Caki2 (cell line): ENCODE measurements around the gene IRF9. TPM values are rescaled to one million over a fixed set of nuclear protein-coding genes. Genes with fewer than 3 reads are reported as not detected.

ENCODE experiments used
- DNase-seq: peaks from one replicate; pipeline ENCODE4 v3.0.0-alpha.2; 2015; ENCODE audit warnings: low read depth
- in situ Hi-C: cut with HindIII; loops from 2 replicates; pipeline ENCODE4 v1.10.0; 2016; ENCODE audit warnings: low sequenced_read_pairs, low pct_unique_long_range_greater_than_20kb, mixed read lengths
- total RNA-seq: library from RNA; depleted of rRNA; stranded (reverse); fragments of >200 nt; shearing (Covaris generic); gene quantifications from 2 replicates; pipeline ENCODE4 v1.2.3, GENCODE V29; 2014; ENCODE audit warnings: low replicate concordance

The IRF9 gene
- total RNA-seq, 1 experiment from 2014 or later: 36.1 TPM

DNA sequence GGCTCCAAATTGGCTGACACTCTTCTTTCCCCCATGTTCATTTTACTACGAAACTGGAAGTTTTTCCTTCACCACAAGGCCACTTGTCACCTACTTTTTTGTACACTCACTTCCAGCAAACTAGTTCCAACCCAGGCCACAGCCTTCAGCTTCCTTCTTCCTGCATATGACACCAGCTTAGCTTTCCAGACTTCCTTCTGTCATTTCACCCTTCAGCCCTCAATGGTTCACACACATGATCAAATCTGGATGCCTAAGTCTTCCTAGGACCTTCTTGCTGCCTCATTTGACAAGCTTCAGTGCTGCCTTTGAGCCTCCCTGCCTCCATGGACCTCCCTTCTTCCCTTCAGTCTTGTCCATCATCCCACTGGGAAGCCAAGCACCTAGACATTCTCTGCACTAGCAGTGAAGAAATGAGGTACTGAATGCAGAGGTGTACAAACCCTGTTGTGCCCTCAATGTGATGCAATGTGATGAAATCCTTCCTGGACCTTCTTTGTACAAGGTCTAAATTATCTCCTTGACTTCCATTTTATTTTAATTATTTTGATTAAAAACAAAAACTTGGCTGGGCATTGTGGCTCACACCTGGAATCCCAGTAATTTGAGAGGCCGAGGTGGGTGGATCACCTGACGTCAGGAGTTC, 6.5 kb downstream of the IRF9 start:
- DNase-seq: no peak
- in situ Hi-C loops: no loop called here

GRCh38 chr14:24171422-24172260, 10.6 kb downstream of the IRF9 start, which contains the start of gene REC8:
Gene REC8, plus strand, starts transcription at chr14:24172080. Its CDS starts 473 bp downstream, at chr14:24172553.
- DNase-seq: no peak
- in situ Hi-C loops: no loop called here

DNA sequence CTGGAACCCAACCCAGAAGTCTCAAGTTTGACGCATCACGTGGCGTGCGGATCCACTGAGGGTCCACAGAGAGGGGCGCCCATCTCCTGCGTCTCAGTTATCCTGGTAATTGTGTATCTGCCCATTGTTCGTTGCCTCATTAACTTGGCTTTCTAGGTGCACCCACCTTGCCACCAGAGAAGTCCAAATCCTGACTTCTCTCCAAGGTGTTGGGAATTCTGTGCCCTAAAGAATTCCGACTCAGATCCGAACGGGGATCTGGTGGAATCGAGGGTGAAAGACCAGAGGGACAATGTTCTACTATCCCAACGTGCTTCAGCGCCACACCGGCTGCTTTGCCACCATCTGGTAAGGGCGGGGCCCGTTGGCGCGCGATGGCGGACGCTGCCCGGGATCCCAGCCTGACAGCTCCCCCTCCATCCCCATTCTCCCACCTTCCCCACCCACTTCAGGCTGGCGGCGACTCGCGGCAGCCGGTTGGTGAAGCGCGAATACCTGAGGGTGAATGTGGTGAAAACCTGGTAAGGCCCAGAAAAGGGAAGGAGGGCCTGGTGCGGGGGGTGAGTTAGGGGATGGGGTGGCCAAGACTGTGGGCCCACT, 11.3 kb downstream of the IRF9 start:
- in situ Hi-C loops: no loop called here
- DNase-seq: no peak

GRCh38 chr14:24172871-24173281, 11.8 kb downstream of the IRF9 start:
- in situ Hi-C loops: no loop called here
- DNase-seq: no peak

DNA sequence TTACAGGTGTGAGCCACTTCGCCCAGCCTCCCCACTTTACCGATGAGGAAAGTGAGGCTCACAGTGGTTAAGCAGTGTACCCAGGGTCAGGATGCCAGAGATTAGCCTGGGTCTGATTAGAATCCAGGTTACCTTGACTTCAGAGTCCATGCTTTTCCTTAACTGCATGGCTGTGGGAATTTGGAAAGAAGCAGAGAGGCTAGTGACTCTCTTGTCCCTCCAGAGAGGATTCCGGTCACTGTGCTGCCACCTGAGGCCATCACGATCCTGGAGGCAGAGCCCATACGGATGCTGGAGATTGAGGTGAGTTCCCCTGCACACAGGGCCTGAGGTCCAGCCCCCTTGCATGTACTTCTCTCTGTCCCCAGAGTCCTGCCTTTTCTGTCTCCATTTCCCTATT, 15.5 kb downstream of the IRF9 start:
- in situ Hi-C loops: no loop called here
- no peak for DNase-seq

GRCh38 chr14:24177041-24177825, 16.2 kb downstream of the IRF9 start:
- in situ Hi-C loops: no loop called here

GRCh38 chr14:24177891-24178290, 16.8 kb downstream of the IRF9 start:
- in situ Hi-C loops: no loop called here
- DNase-seq: no peak

More at GRCh38 chr14:24177041-24177825, 16.2 kb downstream of the IRF9 start:
- DNase-seq: no peak

GRCh38 chr14:24178399-24179178, 17.5 kb downstream of the IRF9 start:
- no peak for DNase-seq
- in situ Hi-C loops: no loop called here

DNA sequence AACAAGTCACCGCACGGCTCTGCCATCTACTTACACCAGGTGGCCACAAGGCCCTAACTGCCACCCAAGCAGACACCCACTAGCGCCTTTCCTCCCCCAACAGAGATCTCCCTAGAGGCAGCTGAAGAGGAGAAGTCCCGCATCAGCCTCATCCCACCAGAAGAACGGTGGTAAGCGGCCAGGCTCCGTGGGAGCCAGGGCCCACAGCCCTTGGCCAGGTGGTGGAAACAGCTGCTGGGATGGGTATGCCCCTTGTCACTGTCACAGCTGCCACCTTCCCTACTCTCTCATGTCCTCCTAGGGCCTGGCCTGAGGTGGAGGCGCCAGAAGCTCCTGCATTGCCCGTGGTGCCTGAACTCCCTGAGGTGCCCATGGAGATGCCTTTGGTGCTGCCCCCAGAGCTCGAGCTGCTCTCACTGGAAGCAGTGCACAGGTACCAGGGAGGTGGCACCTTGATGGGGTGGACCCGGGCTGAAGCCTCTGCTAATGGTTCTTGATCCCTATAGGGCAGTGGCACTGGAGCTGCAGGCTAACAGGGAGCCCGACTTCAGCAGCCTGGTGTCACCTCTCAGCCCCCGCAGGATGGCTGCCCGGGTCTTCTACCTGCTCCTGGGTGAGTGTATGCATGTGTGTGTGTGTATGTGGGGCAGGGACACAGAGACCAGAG, 18.4 kb downstream of the IRF9 start:
- no peak for DNase-seq
- in situ Hi-C loops: no loop called here

GRCh38 chr14:24179961-24180796, 19.1 kb downstream of the IRF9 start:
- peak; percentile 68 for DNase-seq

GRCh38 chr14:24181371-24182077, 20.5 kb downstream of the IRF9 start:
- no peak for DNase-seq
- in situ Hi-C loops: no loop called here

More at GRCh38 chr14:24179961-24180796, 19.1 kb downstream of the IRF9 start:
- in situ Hi-C loops: no loop called here

- in situ Hi-C loops: no loop called here
- DNase-seq: no peak
Measured at GRCh38 chr14:24182110-24182882, 21.2 kb downstream of the IRF9 start.

DNA sequence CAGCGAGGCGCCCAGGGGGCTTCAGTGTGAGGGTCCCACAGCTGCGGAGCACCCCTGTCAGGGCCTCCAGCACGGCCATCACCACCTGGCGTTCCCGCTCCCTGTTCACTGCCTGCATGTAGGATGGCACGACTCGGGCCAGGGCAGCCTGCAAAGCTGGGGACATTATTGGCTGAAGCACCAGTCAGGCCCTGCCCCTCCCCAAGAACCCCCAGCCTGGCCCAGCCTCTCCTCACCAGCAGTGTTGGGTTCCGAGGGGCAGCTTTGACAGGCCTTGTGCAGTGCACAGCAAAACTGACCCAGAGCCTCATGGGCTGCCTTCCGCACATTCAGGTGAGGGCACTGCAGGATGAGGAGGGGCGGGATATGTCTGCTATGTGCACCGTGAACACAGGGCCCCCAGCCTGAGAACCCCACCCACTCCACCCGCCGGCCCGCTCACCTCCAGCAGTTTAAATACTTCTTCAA, 22.0 kb downstream of the IRF9 start:
- DNase-seq: no peak
- in situ Hi-C loops: no loop called here

- no peak for DNase-seq
- in situ Hi-C loops: no loop called here
Measured at GRCh38 chr14:24184104-24184970, 23.3 kb downstream of the IRF9 start.
